ENCODE data around the gene MAPK8IP3. TPM values are rescaled to one million over a fixed set of nuclear protein-coding genes. Genes with fewer than 3 reads are reported as not detected.

Gene MAPK8IP3
- total RNA-seq, 3 donors from 2014 or later = 41.1 to 82.6 (median 71.6) TPM

DNA sequence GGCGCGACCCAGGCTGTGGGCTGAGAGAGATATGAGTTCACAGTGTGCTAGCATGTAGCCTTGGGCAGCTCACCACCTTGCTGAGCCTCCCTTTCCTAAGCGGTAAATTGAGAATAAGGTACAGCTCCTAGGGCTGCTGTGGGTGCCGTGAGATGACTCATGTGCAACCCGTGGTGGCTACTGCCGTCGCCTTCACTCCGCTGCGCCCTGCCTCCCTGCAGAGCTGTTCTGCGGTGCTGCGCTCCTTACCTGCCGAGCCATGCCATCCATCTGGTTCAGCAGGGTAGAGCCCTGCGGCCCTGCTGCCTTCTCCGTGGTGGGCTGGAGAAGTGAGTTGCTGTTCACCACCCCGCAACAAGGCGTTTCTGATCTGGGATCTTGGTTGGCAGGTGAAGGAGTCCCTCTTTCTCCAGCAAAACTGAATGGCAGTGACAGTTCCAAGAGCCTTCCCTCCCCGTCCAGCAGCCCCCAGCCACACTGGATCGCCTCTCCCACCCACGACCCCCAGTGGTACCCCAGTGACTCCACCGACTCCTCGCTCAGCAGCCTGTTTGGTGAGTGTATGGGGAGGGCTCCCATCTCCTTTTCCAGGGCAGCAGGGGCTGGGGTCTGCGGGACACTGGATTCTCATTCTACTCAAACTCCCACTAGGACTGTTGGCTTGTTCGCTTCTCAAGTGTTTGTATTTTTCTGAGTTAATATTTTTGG, 37.2 kb upstream of the MAPK8IP3 start:
- no peak overlapping the region for H3K27ac ChIP-seq
- no peak for DNase-seq (ENCODE audit: low spot score in 2 of 2)
- H3K27me3 ChIP-seq = no peaks in the 10 kb centered on the region
- intact Hi-C loops (cut with DNase I; ENCODE audit: low total_unique reads) = loop anchor here (5.0 kb wide), 1 partner anchor 1396 kb away; no protein-coding TSS in a partner anchor
- no peaks in the 10 kb centered on the region for H3K9me3 ChIP-seq
- TF ChIP-seq CTCF (IDR thresholded peaks at IDR 0.05) (no peak), POLR2AphosphoS5 (IDR thresholded peaks at IDR 0.05) (no peak), POLR2A (IDR thresholded peaks at IDR 0.05) (no peak)
- peaks cover 20% of the 10 kb centered on the region for H3K36me3 ChIP-seq
- H3K4me3 ChIP-seq = no peak overlapping the region
- H3K4me1 ChIP-seq = no peaks in the 10 kb centered on the region

- Histone ChIP-seq H3K36me3 (peaks cover 20% of the 10 kb centered on the region), H3K27me3 (no peaks in the 10 kb centered on the region), H3K4me3 (no peak overlapping the region), H3K27ac (no peak overlapping the region), H3K4me1 (no peaks in the 10 kb centered on the region), H3K9me3 (no peaks in the 10 kb centered on the region)
- no peak for DNase-seq (ENCODE audit: low spot score in 2 of 2)
- intact Hi-C loops (cut with DNase I; ENCODE audit: low total_unique reads) = loop anchor here (5.0 kb wide), 1 partner anchor 1397 kb away; no protein-coding TSS in a partner anchor
- no peak for TF ChIP-seq POLR2A (IDR thresholded peaks at IDR 0.05)
Observed at GRCh38 chr16:1669698-1670097, 36.3 kb upstream of the MAPK8IP3 start.

- peaks cover 20% of the 10 kb centered on the region for H3K36me3 ChIP-seq
- H3K27ac ChIP-seq = no peak overlapping the region
- no peak overlapping the region for H3K4me3 ChIP-seq
- TF ChIP-seq POLR2A (IDR thresholded peaks at IDR 0.05) (no peak), CTCF (IDR thresholded peaks at IDR 0.05) (no peak), POLR2AphosphoS5 (IDR thresholded peaks at IDR 0.05) (no peak)
- no peaks in the 10 kb centered on the region for H3K27me3 ChIP-seq
- H3K4me1 ChIP-seq = no peaks in the 10 kb centered on the region
- intact Hi-C loops (cut with DNase I; ENCODE audit: low total_unique reads) = no loop called here
- no peak for DNase-seq (ENCODE audit: low spot score in 2 of 2)
- H3K9me3 ChIP-seq = no peaks in the 10 kb centered on the region
Observed at GRCh38 chr16:1670371-1670770, 35.6 kb upstream of the MAPK8IP3 start.

DNA sequence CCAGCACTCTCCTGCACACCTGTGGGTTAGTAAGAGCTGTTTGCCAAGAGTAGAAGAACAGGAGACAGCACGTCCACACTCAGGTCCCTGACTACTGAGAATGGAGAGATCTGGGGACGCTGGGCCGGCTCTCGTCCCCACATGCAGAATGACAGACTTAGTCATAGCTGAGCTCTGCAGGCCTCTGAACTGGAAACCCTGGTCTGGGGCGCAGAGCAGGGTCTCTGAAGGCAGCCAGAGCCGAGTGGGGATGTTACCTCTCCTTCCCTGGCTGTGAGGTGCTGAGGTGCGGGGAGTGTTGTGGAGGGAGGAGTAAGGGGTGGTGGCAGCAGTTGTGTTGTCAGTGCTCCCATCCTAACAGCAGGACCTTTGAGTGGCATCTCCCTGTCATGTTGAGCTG, 35.1 kb upstream of the MAPK8IP3 start:
- DNase-seq (ENCODE audit: low spot score in 2 of 2) = no peak
- intact Hi-C loops (cut with DNase I; ENCODE audit: low total_unique reads) = no loop called here
- Histone ChIP-seq H3K36me3 (peaks cover 20% of the 10 kb centered on the region), H3K4me1 (no peaks in the 10 kb centered on the region), H3K27me3 (no peaks in the 10 kb centered on the region), H3K27ac (no peak overlapping the region), H3K4me3 (no peak overlapping the region), H3K9me3 (no peaks in the 10 kb centered on the region)
- TF ChIP-seq POLR2AphosphoS5 (IDR thresholded peaks at IDR 0.05) (no peak), CTCF (IDR thresholded peaks at IDR 0.05) (no peak), POLR2A (IDR thresholded peaks at IDR 0.05) (no peak)

- H3K9me3 ChIP-seq = no peaks in the 10 kb centered on the region
- TF ChIP-seq CTCF (IDR thresholded peaks at IDR 0.05) = no peak
- TF ChIP-seq POLR2AphosphoS5 (IDR thresholded peaks at IDR 0.05) = no peak
- no peak for TF ChIP-seq POLR2A (IDR thresholded peaks at IDR 0.05)
- no peaks in the 10 kb centered on the region for H3K4me1 ChIP-seq
- intact Hi-C loops (cut with DNase I; ENCODE audit: low total_unique reads) = loop anchor here (2.0 kb wide), 1 partner anchor 75 kb away; no protein-coding TSS in a partner anchor
- H3K27ac ChIP-seq = no peak overlapping the region
- H3K36me3 ChIP-seq = peaks cover 14% of the 10 kb centered on the region
- H3K27me3 ChIP-seq = no peaks in the 10 kb centered on the region
- H3K4me3 ChIP-seq = no peak overlapping the region
- no peak for DNase-seq (ENCODE audit: low spot score in 2 of 2)
Observed at GRCh38 chr16:1673424-1674151, 32.4 kb upstream of the MAPK8IP3 start.
